Gastrocnemius medialis (tissue), 4 donors: Measurements from ENCODE around the gene RAB41.

ENCODE experiments used
- CTCF ChIP-seq, 5 experiments: fragments of 450-650 bp in 3 of 5; fragments of 200-600 bp in 2 of 5; sonication (generic) in 2 of 5; IDR thresholded peaks in 4 of 5; conservative IDR thresholded peaks in 1 of 5; 1 replicate in 4 of 5; 2 replicates in 1 of 5; pipeline ENCODE4 v1.5.1; 2016 to 2019; ENCODE audit warnings: antibody characterized with exemption in 5 of 5, mild to moderate bottlenecking in 3 of 5, moderate library complexity in 3 of 5
- POLR2A ChIP-seq, 2 donors: fragments of 450-650 bp; IDR thresholded peaks; one replicate each; pipeline ENCODE4 v1.6.1; 2017; ENCODE audit warnings: antibody characterized with exemption in 2 of 2, mild to moderate bottlenecking in 2 of 2, moderate library complexity in 2 of 2

- TF ChIP-seq CTCF (IDR thresholded peaks at IDR 0.05 in 4 of 5, conservative IDR thresholded peaks at IDR 0.05 in 1 of 5) (no peak), POLR2A (IDR thresholded peaks at IDR 0.05) (no peak)
Observed at GRCh38 chrX:70234355-70234754, 47.6 kb upstream of the RAB41 start, which contains the start of gene AWAT1.
